ENCODE measurements around the gene NCEH1.
"Not testable (repeated sequence)": the region's sequence is repeated elsewhere in the genome, so short reads cannot be mapped to it uniquely, and the experiment has no call there.

The NCEH1 gene

GRCh38 chr3:172676196-172676922, 34.5 kb downstream of the NCEH1 start:
- no peak for DNase-seq (ENCODE audit: low spot score)

GRCh38 chr3:172675441-172676193, 35.2 kb downstream of the NCEH1 start:
- DNase-seq (ENCODE audit: low spot score): peak; percentile 84

- peak; percentile 93 for DNase-seq (ENCODE audit: low spot score)
These were observed 37.6 kb downstream of the NCEH1 start for GRCh38 chr3:172673210-172673679.

- DNase-seq (ENCODE audit: low spot score): no peak
These were observed 41.8 kb downstream of the NCEH1 start for GRCh38 chr3:172669021-172669420.

GRCh38 chr3:172666873-172667694, 43.8 kb downstream of the NCEH1 start:
- DNase-seq (ENCODE audit: low spot score): peak; percentile 88

- no peak for DNase-seq (ENCODE audit: low spot score)
These were observed 44.5 kb downstream of the NCEH1 start for GRCh38 chr3:172666181-172666872.

GRCh38 chr3:172665510-172665909, 45.4 kb downstream of the NCEH1 start:
- not testable (repeated sequence) for DNase-seq (ENCODE audit: low spot score)

GRCh38 chr3:172660421-172660820, 50.4 kb downstream of the NCEH1 start:
- not testable (repeated sequence) for DNase-seq (ENCODE audit: low spot score)

GRCh38 chr3:172659246-172660002, 51.4 kb downstream of the NCEH1 start:
- no peak for DNase-seq (ENCODE audit: low spot score)

- no peak for DNase-seq (ENCODE audit: low spot score)
These were observed 52.3 kb downstream of the NCEH1 start for GRCh38 chr3:172658344-172659245.

GRCh38 chr3:172656602-172657001, 54.3 kb downstream of the NCEH1 start:
- DNase-seq (ENCODE audit: low spot score): no peak

- DNase-seq (ENCODE audit: low spot score): no peak
These were observed 55.5 kb downstream of the NCEH1 start for GRCh38 chr3:172655388-172655787.

- DNase-seq (ENCODE audit: low spot score): no peak
These were observed 56.4 kb downstream of the NCEH1 start for GRCh38 chr3:172654470-172654869.

- DNase-seq (ENCODE audit: low spot score): no peak
These were observed 57.8 kb downstream of the NCEH1 start for GRCh38 chr3:172653004-172653572.

GRCh38 chr3:172651936-172652625, 58.8 kb downstream of the NCEH1 start:
- no peak for DNase-seq (ENCODE audit: low spot score)

GRCh38 chr3:172649987-172650386, 60.9 kb downstream of the NCEH1 start:
- DNase-seq (ENCODE audit: low spot score): no peak

- no peak for DNase-seq (ENCODE audit: low spot score)
These were observed 62.1 kb downstream of the NCEH1 start for GRCh38 chr3:172648747-172649146.

GRCh38 chr3:172647823-172648222, 63.0 kb downstream of the NCEH1 start:
- DNase-seq (ENCODE audit: low spot score): no peak

- DNase-seq (ENCODE audit: low spot score): no peak
These were observed 63.8 kb downstream of the NCEH1 start for GRCh38 chr3:172647080-172647479.

Measured in hematopoietic multipotent progenitor cell treated with erythropoietin and hydrocortisone succinate and interleukin-3 and kit ligand, for 17 days (in vitro differentiated cells).